A549 (cell line): ENCODE measurements around the gene GALNTL6. TPM values are rescaled to one million over a fixed set of nuclear protein-coding genes. Genes with fewer than 3 reads are reported as not detected.

Source experiments
- ATAC-seq, 2 experiments: fragments of 200-7000 bp in 1 of 2; fragments of >200 bp in 1 of 2; cut with Nextera tagmentation in 1 of 2; cut with Tn5 transposase in 1 of 2; 3 replicates each; pipeline versions ENCODE4 v1.8.0 to v1.9.1; 2018 to 2020; ENCODE audit warnings: mild to moderate bottlenecking in 1 of 2, moderate library complexity in 1 of 2
- CTCF ChIA-PET: fragments of 300-600 bp; sonication (Branson Sonifier 250); formaldehyde crosslinking; extraction: SDS; loops from one replicate; lab custom pipeline; 2021; ENCODE audit warnings: antibody characterized with exemption, inconsistent platforms; lab: Yijun Ruan, JAX
- POLR2A ChIA-PET: fragments of 350-600 bp; formaldehyde crosslinking; extraction: SDS; loops from one replicate; lab custom pipeline; 2021; ENCODE audit warnings: antibody characterized with exemption, inconsistent platforms; lab: Yijun Ruan, JAX
- DNase-seq, 2 experiments: peaks; one replicate each; pipeline versions ENCODE4 v3.0.0 to v3.0.0-alpha.2; 2011 to 2016; ENCODE audit warnings: low read depth in 1 of 2, low spot score in 1 of 2
- FAIRE-seq: peaks from 2 replicates; lab custom pipeline; 2011; peaks lifted over from hg19 to GRCh38; lab: Jason Lieb, UNC
- H3K27ac ChIP-seq, 2 experiments: fragments of >200 bp; sonication (Bioruptor Twin); formaldehyde crosslinking; 3 replicates each; pipeline ENCODE4 v1.5.1; 2016 to 2017
- H3K4me1 ChIP-seq: fragments of >200 bp; sonication (Bioruptor Twin); formaldehyde crosslinking; 3 replicates; pipeline ENCODE4 v1.6.1; 2016
- H3K4me2 ChIP-seq: fragments of >200 bp; sonication (Bioruptor Twin); formaldehyde crosslinking; 3 replicates; pipeline ENCODE4 v1.6.1; 2016
- H3K4me3 ChIP-seq: fragments of >200 bp; sonication (Bioruptor Twin); formaldehyde crosslinking; 3 replicates; pipeline ENCODE4 v1.5.1; 2016
- H3K9me3 ChIP-seq: fragments of >200 bp; sonication (Bioruptor Twin); formaldehyde crosslinking; 3 replicates; pipeline ENCODE4 v1.6.1; 2016
- CBX8 ChIP-seq: fragments of 200-600 bp; sonication (generic); IDR thresholded peaks from 2 replicates; pipeline ENCODE4 v1.6.1; 2016
- CHD4 ChIP-seq: fragments of 200-600 bp; sonication (generic); IDR thresholded peaks from 2 replicates; pipeline ENCODE4 v1.6.1; 2016; ENCODE audit warnings: antibody characterized with exemption, mild to moderate bottlenecking, borderline replicate concordance
- EHF ChIP-seq: fragments of 250-450 bp; sonication (Bioruptor Pico); IDR thresholded peaks from 2 replicates; pipeline ENCODE4 v1.5.0; 2020; ENCODE audit warnings: mild to moderate bottlenecking
- EHMT2 ChIP-seq: fragments of 200-600 bp; sonication (generic); IDR thresholded peaks from 2 replicates; pipeline ENCODE4 v1.6.1; 2016; ENCODE audit warnings: antibody characterized with exemption, low read depth, mild to moderate bottlenecking, moderate library complexity
- ELK1 ChIP-seq: fragments of 150-350 bp; IDR thresholded peaks from 2 replicates; pipeline ENCODE4 v1.6.1; 2014; ENCODE audit warnings: low read depth, mild to moderate bottlenecking, low read length
- EP300 ChIP-seq, 2 experiments: fragments of >200 bp; sonication (Bioruptor Twin); formaldehyde crosslinking; IDR thresholded peaks; 2 replicates in 1 of 2; 3 replicates in 1 of 2; pipeline ENCODE4 v1.6.1; 2016 to 2017
- ESRRA ChIP-seq: fragments of 150-350 bp; IDR thresholded peaks from 2 replicates; pipeline ENCODE4 v1.6.1; 2014; ENCODE audit warnings: mild to moderate bottlenecking, low read length, borderline replicate concordance
- GATA3 ChIP-seq: IDR thresholded peaks from 2 replicates; pipeline ENCODE4 v1.6.1; 2012; ENCODE audit warnings: borderline replicate concordance
- HEYL ChIP-seq: fragments of 250-450 bp; sonication (Bioruptor Pico); IDR thresholded peaks from 2 replicates; pipeline ENCODE4 v1.8.0; 2021; ENCODE audit warnings: mild to moderate bottlenecking, moderate library complexity
- HMGXB4 ChIP-seq: fragments of 250-450 bp; sonication (Bioruptor Pico); IDR thresholded peaks from 2 replicates; pipeline ENCODE4 v1.5.0; 2021; ENCODE audit warnings: mild to moderate bottlenecking, moderate library complexity, borderline replicate concordance
- HOXB13 ChIP-seq: fragments of 250-450 bp; sonication (Bioruptor Pico); IDR thresholded peaks from 2 replicates; pipeline ENCODE4 v1.5.0; 2020; ENCODE audit warnings: low read depth, mild to moderate bottlenecking, moderate library complexity
- HOXB5 ChIP-seq: fragments of 250-450 bp; sonication (Bioruptor Pico); IDR thresholded peaks from 2 replicates; pipeline ENCODE4 v1.5.0; 2020; ENCODE audit warnings: mild to moderate bottlenecking, moderate library complexity
- JUN ChIP-seq, 2 experiments: fragments of >200 bp; sonication (Bioruptor Twin); formaldehyde crosslinking; IDR thresholded peaks; 2 replicates in 1 of 2; 3 replicates in 1 of 2; pipeline ENCODE4 v1.6.1; 2016 to 2017
- MAZ ChIP-seq: fragments of 150-350 bp; IDR thresholded peaks from 2 replicates; pipeline ENCODE4 v1.6.1; 2014; ENCODE audit warnings: antibody characterized with exemption, low read depth, low read length, borderline replicate concordance
- NFE2L2 ChIP-seq: fragments of 150-350 bp; conservative IDR thresholded peaks from 2 replicates; pipeline ENCODE4 v1.6.1; 2014; ENCODE audit warnings: low read length
- NPAS2 ChIP-seq: fragments of 250-450 bp; sonication (Bioruptor Pico); IDR thresholded peaks from 2 replicates; pipeline ENCODE4 v1.8.0; 2022; ENCODE audit warnings: mild to moderate bottlenecking, moderate library complexity, borderline replicate concordance
- PHF8 ChIP-seq: fragments of 200-600 bp; sonication (generic); IDR thresholded peaks from 2 replicates; pipeline ENCODE4 v1.6.1; 2016; ENCODE audit warnings: low read depth, mild to moderate bottlenecking, antibody characterized with exemption, moderate library complexity, borderline replicate concordance
- RAD21 ChIP-seq, 2 experiments: fragments of >200 bp in 1 of 2; sonication (Bioruptor Twin) in 1 of 2; formaldehyde crosslinking in 1 of 2; IDR thresholded peaks in 1 of 2; conservative IDR thresholded peaks in 1 of 2; 2 replicates in 1 of 2; 3 replicates in 1 of 2; pipeline ENCODE4 v1.6.1; 2012 to 2018; ENCODE audit warnings: inconsistent platforms in 1 of 2
- RARB ChIP-seq: fragments of 250-450 bp; sonication (Bioruptor Pico); IDR thresholded peaks from 2 replicates; pipeline ENCODE4 v1.8.0; 2021; ENCODE audit warnings: mild to moderate bottlenecking, moderate library complexity
- RCOR1 ChIP-seq: fragments of 150-350 bp; IDR thresholded peaks from 2 replicates; pipeline ENCODE4 v1.6.1; 2014; ENCODE audit warnings: antibody characterized with exemption, low read length, low read depth
- SMC3 ChIP-seq: fragments of >200 bp; sonication (Bioruptor Twin); formaldehyde crosslinking; IDR thresholded peaks from 3 replicates; pipeline ENCODE4 v1.6.1; 2018; ENCODE audit warnings: inconsistent platforms
- SREBF2 ChIP-seq: fragments of 450-650 bp; IDR thresholded peaks from 2 replicates; pipeline ENCODE4 v1.6.1; 2014; ENCODE audit warnings: mild to moderate bottlenecking, moderate library complexity
- TFCP2L1 ChIP-seq: fragments of 250-450 bp; sonication (Bioruptor Pico); IDR thresholded peaks from 2 replicates; pipeline ENCODE4 v1.5.0; 2021; ENCODE audit warnings: mild to moderate bottlenecking
- ZC3H11A ChIP-seq: fragments of 450-650 bp; IDR thresholded peaks from 2 replicates; pipeline ENCODE4 v1.6.1; 2014; ENCODE audit warnings: antibody characterized with exemption, mild to moderate bottlenecking
- ZSCAN20 ChIP-seq: fragments of 250-450 bp; sonication (Bioruptor Pico); IDR thresholded peaks from 2 replicates; pipeline ENCODE4 v1.8.0; 2022; ENCODE audit warnings: mild to moderate bottlenecking, moderate library complexity
- WGBS: methylation state at CpG from one replicate; pipeline ENCODE4 v1.1.6; 2017; ENCODE audit errors: missing lambda C conversion rate; 5-methylcytosine and 5-hydroxymethylcytosine counted together
- polyA plus RNA-seq, 4 experiments: library from polyadenylated mRNA; depleted of rRNA in 3 of 4; stranded (reverse); fragments of >200 nt; fragmentation: RNase III in 1 of 4; extraction: RNeasy Plus Mini Kit Qiagen cat#74134 plus additional on column Dnase treatment in 1 of 4; gene quantifications; 2 replicates in 3 of 4; 3 replicates in 1 of 4; pipeline ENCODE4 v1.2.3, GENCODE V29; 2011 to 2017
- TF ChIP-seq, protein P1 (sequence below): IDR thresholded peaks from 2 replicates; pipeline ENCODE4 v1.6.1; 2012
- TF ChIP-seq, protein P2 (sequence below): fragments of 250-450 bp; sonication (Bioruptor Pico); IDR thresholded peaks from 2 replicates; pipeline ENCODE4 v1.5.0; 2020; ENCODE audit warnings: low read depth, mild to moderate bottlenecking, moderate library complexity
- TF ChIP-seq, protein P3 (sequence below): IDR thresholded peaks from 2 replicates; pipeline ENCODE4 v1.6.1; 2012

The GALNTL6 gene
- polyA plus RNA-seq, 2 of the 4 experiments (the other 2 are of a cell fraction): 0.06 to 0.49 TPM

DNA sequence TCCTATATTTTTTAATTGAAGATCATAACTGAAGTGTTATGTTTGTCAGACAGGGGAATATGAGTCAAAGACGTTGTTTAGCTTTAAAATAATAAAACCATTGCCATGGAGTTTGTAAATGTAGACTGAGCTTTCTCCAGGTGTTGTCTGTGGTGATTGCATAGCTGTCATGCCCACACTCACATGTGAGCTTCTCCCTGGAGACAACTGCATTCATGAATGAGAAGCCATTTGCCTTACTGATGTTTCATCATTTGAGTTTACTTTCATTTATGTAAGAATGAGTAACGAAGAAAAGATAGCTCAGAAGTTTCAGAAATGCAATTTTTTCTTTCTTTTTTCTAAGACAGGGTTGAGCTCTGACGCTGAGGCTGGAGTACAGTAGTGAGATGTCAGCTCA, 339.1 kb downstream of the GALNTL6 start:
- POLR2A ChIA-PET: no interaction called here
- no peaks in the 10 kb centered on the region for H3K9me3 ChIP-seq
- TF ChIP-seq RAD21 (conservative IDR thresholded peaks at IDR 0.05 in 1 of 2, IDR thresholded peaks at IDR 0.05 in 1 of 2) (no peak), EHMT2 (no peak), TFCP2L1 (CRISPR knock-in tag) (no peak), SMC3 (no peak), ESRRA (no peak), EP300 (IDR thresholded peaks at IDR 0.05) (no peak), CBX8 (no peak)
- TF ChIP-seq, protein P1, sequence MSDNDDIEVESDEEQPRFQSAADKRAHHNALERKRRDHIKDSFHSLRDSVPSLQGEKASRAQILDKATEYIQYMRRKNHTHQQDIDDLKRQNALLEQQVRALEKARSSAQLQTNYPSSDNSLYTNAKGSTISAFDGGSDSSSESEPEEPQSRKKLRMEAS: no peak
- TF ChIP-seq, protein P2, sequence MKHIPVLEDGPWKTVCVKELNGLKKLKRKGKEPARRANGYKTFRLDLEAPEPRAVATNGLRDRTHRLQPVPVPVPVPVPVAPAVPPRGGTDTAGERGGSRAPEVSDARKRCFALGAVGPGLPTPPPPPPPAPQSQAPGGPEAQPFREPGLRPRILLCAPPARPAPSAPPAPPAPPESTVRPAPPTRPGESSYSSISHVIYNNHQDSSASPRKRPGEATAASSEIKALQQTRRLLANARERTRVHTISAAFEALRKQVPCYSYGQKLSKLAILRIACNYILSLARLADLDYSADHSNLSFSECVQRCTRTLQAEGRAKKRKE: no peak
- no peak for DNase-seq
- H3K27ac ChIP-seq: no peak overlapping the region
- FAIRE-seq: no peak
- H3K4me1 ChIP-seq: 0 out of 3 replicates have a peak, but pooled peaks cover 4% of the 10 kb centered on the region
- ATAC-seq: no peak
- 44% methylated on average over 3 of the region's 3 CpGs for WGBS
- CTCF ChIA-PET: no interaction called here
- no peak overlapping the region for H3K4me2 ChIP-seq
- H3K4me3 ChIP-seq: no peak overlapping the region

DNA sequence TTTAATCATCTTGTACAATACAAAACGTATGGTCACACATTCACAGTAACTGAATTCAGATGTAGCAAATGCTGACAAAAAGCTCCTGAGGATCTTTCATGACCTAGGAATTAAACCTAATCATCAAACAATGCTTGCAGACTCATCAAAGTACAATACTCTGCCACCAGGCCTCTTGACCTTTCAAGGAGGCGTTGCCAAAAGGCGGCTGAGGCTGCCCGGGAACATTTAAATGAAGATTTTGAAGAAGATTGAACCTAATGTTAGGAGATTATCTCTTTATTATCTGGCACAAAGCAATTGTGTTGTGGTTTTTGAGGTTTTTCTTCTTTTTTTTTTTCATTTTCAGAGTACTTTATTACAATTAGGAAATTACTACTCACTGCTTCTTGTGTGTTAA, 340.5 kb downstream of the GALNTL6 start:
- CTCF ChIA-PET: no interaction called here

DNA sequence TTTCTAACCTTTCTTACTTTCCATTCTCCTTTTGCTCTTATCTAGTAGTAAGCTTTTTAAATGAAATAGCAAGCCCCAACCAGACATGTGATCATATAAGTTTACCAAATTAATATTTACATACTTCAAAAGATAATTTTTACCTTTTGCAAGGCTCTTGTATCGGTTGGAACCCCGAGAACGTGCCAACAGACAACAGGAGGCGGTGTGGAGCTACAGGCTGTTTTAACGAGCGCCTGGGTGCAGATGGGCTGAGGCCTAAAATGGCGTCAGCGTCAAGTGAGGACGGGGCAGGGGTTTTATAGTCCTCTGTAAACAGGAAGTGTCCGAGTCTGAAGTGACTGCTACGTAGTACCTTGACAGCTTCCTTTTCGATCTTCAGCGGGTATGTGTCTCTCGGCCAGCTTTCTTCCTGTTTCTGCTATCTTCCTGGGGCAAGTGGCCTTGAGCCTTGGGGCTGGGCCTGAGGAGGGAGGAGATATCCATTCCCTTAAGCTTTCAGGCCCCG, 342.7 kb downstream of the GALNTL6 start:
- H3K9me3 ChIP-seq: no peaks in the 10 kb centered on the region
- H3K4me2 ChIP-seq: no peak overlapping the region
- 88% methylated on average over 15 of the region's 15 CpGs for WGBS
- no peaks in the 10 kb centered on the region for H3K4me1 ChIP-seq
- no peak for TF ChIP-seq EP300 (IDR thresholded peaks at IDR 0.05)
- TF ChIP-seq RAD21 (conservative IDR thresholded peaks at IDR 0.05 in 1 of 2, IDR thresholded peaks at IDR 0.05 in 1 of 2): no peak
- TF ChIP-seq, protein P3, sequence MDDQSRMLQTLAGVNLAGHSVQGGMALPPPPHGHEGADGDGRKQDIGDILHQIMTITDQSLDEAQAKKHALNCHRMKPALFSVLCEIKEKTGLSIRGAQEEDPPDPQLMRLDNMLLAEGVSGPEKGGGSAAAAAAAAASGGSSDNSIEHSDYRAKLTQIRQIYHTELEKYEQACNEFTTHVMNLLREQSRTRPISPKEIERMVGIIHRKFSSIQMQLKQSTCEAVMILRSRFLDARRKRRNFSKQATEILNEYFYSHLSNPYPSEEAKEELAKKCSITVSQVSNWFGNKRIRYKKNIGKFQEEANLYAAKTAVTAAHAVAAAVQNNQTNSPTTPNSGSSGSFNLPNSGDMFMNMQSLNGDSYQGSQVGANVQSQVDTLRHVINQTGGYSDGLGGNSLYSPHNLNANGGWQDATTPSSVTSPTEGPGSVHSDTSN: no peak
- no peak for TF ChIP-seq CHD4
- no peak for TF ChIP-seq NFE2L2
- no peak for TF ChIP-seq MAZ
- TF ChIP-seq ELK1: no peak
- no peak for TF ChIP-seq HOXB13
- TF ChIP-seq JUN (IDR thresholded peaks at IDR 0.05): no peak
- TF ChIP-seq HOXB5 (CRISPR knock-in tag): no peak
- TF ChIP-seq HEYL: no peak
- TF ChIP-seq ZC3H11A: no peak
- TF ChIP-seq NPAS2: no peak
- no peak for TF ChIP-seq EHMT2
- CTCF ChIA-PET: no interaction called here
- DNase-seq (no peak), ATAC-seq (no peak), FAIRE-seq (no peak)
- POLR2A ChIA-PET: no interaction called here
- H3K27ac ChIP-seq: no peak overlapping the region
- H3K4me3 ChIP-seq: no peak overlapping the region

More for the DNA sequence above, 340.5 kb downstream of the GALNTL6 start:
- DNase-seq (no peak), ATAC-seq (no peak), FAIRE-seq (no peak)
- H3K9me3 ChIP-seq: no peaks in the 10 kb centered on the region
- no peaks in the 10 kb centered on the region for H3K4me1 ChIP-seq
- no peak overlapping the region for H3K4me3 ChIP-seq
- WGBS: 92% methylated on average over 4 of the region's 4 CpGs
- no peak for TF ChIP-seq HMGXB4 (CRISPR knock-in tag)
- TF ChIP-seq ZSCAN20 (CRISPR knock-in tag): no peak
- no peak for TF ChIP-seq SREBF2
- no peak for TF ChIP-seq ELK1
- no peak for TF ChIP-seq PHF8
- TF ChIP-seq CBX8: no peak
- TF ChIP-seq GATA3: no peak
- TF ChIP-seq EHF (CRISPR knock-in tag): no peak
- TF ChIP-seq ZC3H11A: no peak
- TF ChIP-seq RCOR1: no peak
- TF ChIP-seq ESRRA: no peak
- no peak for TF ChIP-seq RARB (CRISPR knock-in tag)
- H3K27ac ChIP-seq: no peak overlapping the region
- H3K4me2 ChIP-seq: no peak overlapping the region
- POLR2A ChIA-PET: no interaction called here
